ENCODE results near the gene CFAP53.

- TF ChIP-seq MAX (IDR thresholded peaks at IDR 0.05; ENCODE audit: low read depth): no peak
- TF ChIP-seq JUND (IDR thresholded peaks at IDR 0.05): no peak
- no peak for TF ChIP-seq RFX5 (IDR thresholded peaks at IDR 0.05; ENCODE audit: low read length)
- TF ChIP-seq FOXJ3 (CRISPR knock-in tag; IDR thresholded peaks at IDR 0.05): no peak
Measured at GRCh38 chr18:50179465-50179864, 86.8 kb downstream of the CFAP53 start.
